Loucy (cell line): ENCODE results near the gene TP53I13.

ENCODE experiments used
- EZH2phosphoT487 ChIP-seq: fragments of 200-600 bp; IDR thresholded peaks from 2 replicates; pipeline ENCODE4 v1.6.1; 2018; ENCODE audit warnings: antibody characterized with exemption, mild to moderate bottlenecking, moderate library complexity, borderline replicate concordance
- TF ChIP-seq, protein P1 (sequence below): fragments of 200-600 bp; sonication (generic); conservative IDR thresholded peaks from 2 replicates; pipeline ENCODE4 v1.5.1; 2014; ENCODE audit warnings: mild to moderate bottlenecking, antibody characterized with exemption, low read length

DNA sequence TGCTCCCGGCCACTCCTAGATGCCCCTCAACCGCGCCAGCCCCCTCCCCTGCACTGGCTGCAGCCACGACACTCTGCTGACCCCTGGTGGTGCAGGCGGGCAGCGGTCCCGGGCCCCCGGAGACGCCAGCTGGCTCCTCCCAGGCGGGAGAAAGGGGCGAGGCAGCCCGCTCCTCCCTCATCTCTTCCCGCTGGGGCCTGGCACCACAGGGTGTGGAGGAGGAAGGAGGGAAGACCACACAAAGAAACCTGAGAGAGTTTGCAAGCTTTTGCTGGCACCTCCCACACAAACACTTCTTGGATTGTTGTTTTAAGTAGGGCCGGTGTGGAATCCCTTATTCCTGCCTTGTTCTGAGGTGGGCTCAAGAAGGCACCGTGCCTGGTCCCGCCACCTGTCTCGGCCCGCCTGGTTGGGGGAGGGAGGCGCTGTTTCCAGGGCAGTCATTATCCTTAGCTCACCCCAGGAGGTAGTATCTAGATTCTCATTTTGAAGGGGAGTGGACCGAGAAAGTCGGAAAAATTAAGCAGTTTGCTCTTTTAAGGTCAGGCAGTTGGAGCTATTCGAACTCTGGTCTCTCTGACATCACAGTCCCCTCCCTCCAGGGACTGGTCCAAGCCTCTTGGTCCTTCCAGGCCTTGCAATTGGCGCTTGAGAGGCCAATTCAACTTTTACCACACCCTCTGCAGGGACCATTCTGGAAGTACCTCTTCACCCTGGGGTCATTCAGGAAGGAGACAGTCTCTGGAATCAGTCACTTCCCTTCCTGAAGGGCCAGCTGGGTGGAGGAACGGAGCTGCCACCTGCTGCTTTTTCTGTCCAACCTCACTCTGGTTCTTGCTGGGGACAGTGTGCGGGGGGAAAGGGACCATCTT is 23.5 kb downstream of the TP53I13 start:
- TF ChIP-seq, protein P1, sequence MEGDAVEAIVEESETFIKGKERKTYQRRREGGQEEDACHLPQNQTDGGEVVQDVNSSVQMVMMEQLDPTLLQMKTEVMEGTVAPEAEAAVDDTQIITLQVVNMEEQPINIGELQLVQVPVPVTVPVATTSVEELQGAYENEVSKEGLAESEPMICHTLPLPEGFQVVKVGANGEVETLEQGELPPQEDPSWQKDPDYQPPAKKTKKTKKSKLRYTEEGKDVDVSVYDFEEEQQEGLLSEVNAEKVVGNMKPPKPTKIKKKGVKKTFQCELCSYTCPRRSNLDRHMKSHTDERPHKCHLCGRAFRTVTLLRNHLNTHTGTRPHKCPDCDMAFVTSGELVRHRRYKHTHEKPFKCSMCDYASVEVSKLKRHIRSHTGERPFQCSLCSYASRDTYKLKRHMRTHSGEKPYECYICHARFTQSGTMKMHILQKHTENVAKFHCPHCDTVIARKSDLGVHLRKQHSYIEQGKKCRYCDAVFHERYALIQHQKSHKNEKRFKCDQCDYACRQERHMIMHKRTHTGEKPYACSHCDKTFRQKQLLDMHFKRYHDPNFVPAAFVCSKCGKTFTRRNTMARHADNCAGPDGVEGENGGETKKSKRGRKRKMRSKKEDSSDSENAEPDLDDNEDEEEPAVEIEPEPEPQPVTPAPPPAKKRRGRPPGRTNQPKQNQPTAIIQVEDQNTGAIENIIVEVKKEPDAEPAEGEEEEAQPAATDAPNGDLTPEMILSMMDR, result peak; percentile 88
- TF ChIP-seq EZH2phosphoT487, result no peak
